Brain pericyte (primary cell): ENCODE results near the gene CHTOP.
"Not testable (repeated sequence)": the region's sequence is repeated elsewhere in the genome, so short reads cannot be mapped to it uniquely, and the experiment has no call there.

Source experiments
- DNase-seq: peaks from one replicate; pipeline ENCODE4 v3.0.0-alpha.2; 2012; ENCODE audit warnings: low read depth, low spot score

CHTOP gene

DNA sequence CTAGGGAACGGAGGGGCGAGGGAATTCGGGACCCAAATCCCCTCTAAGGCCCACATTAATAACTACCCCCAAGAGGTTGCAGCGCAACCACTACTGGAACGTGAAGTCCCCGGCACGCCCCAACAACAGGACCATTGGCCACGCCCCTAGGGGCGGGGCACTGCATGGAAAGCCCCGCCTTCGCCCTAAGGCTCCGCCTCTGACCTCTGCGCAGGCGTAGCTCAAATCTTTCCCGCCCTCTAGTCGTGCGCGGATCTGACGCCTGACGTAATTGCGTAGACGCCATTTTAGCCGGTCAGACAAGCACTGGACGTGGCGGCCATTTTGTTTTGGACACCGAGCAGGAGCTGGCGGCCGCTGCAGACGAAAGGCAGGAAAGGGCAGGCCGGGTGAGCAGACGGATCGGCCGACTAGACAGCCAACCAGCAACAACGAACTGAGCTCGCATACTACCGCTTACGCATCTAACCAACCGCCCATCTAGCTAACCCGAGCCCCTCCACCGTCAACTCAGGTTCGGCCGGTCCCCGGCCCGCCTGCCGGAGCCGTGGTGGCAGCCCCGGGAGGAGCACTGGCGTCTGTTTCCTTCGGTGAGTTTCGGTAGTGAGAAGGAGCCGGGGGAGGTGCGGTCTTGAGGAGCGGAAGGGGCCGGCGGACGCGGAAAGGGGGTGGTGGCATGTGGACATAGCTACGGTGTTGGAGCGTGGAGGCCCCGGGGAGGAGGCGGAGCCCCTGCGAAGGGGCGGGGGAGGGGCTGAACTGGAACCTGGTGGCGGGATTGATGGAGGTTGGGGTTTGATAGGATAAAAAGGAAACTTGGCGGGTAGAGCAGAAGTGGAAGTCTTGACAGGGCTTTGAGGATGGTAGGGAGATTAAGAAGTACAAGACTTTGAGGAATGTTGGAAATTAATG, at the start of gene CHTOP:
CHTOP (plus strand) TSS at position 313 of the 912 bp plus-strand sequence. CDS start 2,523 bp downstream, outside the sequence.
- DNase-seq = peak; percentile 90

- DNase-seq = no peak
Measured at GRCh38 chr1:153585006-153585405, 48.9 kb upstream of the CHTOP start.

- DNase-seq = no peak
Measured at GRCh38 chr1:153586347-153586746, 47.5 kb upstream of the CHTOP start.

DNA sequence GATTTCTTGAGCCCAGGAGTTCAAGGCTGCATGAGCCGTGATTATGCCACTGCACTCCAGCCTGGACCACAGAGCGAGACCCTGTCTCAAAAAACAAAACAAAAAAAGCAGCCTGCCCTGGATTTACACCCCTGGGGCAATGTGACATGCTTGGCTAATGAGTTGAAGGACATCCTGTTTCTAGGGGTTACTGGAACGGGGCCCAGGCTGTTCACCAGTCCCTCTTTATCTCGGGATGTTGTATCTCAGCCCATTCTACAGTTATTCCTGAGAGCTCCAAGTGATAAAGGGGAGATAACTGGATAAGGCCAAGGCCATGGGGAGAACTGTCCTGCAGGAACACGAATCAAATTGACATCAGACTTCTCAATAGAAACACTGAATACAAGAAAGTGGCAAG, 46.6 kb upstream of the CHTOP start:
- DNase-seq = no peak

GRCh38 chr1:153588033-153588432, 45.8 kb upstream of the CHTOP start:
- not testable (repeated sequence) for DNase-seq

DNA sequence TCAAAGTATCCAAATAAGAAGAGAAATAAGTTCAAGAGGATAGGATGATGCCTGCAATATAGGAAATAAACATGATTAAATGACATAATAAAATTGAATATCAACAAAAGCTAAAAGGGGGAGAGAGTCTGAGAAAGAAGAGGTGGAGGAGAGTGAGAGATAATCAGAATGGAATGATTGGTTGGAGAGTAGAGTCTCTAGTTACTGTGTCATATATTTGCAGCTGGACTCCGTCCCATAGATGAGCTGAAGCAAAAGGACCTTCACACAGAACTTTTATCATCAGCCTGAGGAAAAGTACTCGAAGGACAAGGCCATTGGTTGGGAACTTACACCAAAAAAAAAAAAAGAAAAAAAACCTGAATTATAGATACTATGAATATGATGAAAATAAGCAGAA, 45.4 kb upstream of the CHTOP start:
- DNase-seq = no peak

GRCh38 chr1:153592748-153593147, 41.1 kb upstream of the CHTOP start:
- DNase-seq = no peak

GRCh38 chr1:153597206-153597605, 36.7 kb upstream of the CHTOP start:
- no peak for DNase-seq

DNA sequence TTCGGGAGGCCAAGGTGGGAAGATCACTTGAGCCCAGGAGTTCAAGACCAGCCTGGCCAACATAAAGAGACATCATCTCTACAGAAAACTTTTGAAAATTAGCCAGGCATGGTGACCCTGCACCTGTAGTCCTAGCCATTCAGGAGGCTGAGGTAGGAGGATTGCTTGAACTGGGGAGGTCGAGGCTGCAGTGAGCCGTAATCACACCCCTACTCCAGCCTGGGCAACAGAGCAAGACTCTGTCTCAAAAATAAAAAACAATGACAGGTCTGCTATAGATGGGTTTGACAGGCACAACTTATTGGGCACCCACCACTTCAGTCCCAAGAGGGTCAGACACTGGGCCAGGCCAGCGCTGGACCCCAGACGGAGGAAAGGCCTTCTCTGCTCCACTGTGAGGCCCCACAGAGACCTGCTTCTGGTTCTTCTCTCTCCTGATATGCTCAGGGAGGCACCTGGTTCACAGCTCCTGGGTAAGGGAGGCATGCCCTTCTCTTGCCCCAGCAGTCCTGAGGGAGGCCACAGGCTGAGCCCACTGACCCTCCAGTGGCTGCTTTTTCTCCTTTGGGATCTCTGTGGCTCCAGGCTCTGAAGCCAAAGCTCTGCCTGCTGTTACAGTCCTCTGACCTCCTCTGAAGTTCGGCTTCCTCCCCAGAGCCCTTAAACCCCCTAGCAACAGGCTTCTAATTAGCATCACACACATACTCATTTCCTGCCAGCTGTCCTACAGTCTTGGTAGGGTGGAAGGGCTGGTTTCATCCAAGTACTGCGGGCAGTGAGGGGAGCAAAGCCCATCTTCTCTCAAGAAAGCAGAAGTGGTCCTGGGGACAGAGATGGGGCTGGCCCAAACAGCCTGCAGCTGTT, 35.3 kb upstream of the CHTOP start:
- DNase-seq = no peak

DNA sequence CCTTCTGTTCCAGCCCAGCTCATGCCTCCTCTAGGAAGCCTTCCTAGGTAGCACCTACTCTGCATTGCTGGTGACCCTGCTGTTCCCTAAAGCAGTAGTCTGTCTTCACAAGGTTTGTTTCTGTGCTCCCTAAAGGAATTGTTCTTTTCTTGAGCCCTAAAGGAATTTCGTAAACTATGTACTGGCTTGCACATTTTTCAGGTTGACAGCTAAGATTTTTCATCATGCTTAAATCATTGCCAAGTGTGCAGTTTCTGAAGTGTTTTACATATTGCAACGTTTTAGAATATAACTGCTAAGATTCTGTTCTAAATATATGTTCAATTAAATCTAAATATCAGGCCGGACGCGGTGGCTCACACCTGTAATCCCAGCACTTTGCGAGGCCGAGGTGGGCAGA, 34.0 kb upstream of the CHTOP start:
- no peak for DNase-seq

DNA sequence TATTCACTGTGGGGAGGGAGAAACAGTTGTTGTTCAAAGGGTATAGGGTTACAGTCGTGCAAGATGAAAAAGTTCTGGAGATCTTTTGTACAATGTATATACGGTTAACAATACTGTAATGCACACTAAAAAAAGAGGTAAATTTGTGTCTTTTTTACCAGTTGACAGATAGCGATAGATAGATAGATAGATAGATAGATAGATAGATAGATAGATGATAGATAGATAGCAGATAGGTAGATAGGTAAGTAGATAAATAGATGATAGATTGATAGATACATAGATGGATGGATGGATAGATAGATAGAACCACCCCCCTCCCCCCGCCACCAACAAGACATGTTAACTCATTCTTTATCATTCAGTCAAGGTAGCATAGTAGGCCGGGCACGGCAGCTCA, 31.1 kb upstream of the CHTOP start:
- DNase-seq = no peak

DNA sequence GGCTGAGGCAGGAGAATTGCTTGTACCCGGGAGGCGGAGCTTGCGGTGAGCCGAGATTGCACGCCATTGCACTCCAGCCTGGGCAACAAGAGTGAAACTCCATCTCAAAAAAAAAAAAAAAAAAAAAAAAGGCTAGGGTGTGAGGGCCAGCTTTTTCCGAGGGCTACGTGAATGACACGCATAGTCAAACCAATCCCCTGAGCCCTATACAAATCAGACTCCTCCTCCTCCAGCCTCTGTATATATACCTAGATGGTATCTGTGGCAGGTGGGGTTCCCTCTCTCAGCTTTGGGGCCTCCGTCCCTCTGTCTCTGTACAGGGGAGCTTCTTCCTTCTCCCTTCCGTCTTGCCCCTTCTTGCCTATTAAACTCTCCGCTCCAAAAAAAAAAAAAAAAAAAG, 27.7 kb upstream of the CHTOP start:
- DNase-seq = no peak

- no peak for DNase-seq
Measured at GRCh38 chr1:153607381-153607780, 26.5 kb upstream of the CHTOP start.

- no peak for DNase-seq
Measured at GRCh38 chr1:153608089-153608682, 25.7 kb upstream of the CHTOP start.

- DNase-seq = peak; percentile 58
Measured at GRCh38 chr1:153608742-153609584, 24.9 kb upstream of the CHTOP start.

- no peak for DNase-seq
Measured at GRCh38 chr1:153609585-153609907, 24.3 kb upstream of the CHTOP start.

GRCh38 chr1:153610334-153610733, 23.5 kb upstream of the CHTOP start:
- no peak for DNase-seq

DNA sequence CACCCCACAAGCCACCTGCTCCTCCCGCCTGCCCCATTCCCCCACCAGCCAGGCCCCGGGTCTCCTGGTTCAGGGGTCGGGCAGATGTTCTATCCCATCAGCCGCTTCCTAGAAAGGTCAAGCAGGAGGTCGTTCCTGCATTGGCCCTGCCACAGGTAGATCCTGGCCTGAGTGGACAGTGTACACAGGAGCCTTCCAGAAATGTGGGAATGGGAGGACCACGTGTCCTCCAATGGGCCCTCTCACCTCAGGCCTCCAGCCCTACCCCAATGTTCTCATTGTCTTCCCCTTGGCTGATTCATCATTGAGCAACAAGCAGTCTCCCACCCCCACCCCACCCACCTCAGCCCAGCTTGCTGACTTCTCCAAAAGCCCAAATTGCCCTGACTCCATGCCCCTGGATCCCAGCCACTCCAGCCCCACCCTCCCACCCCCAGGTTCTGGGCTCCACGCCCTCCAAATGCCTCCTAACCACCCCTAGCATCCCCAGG, 23.0 kb upstream of the CHTOP start:
- no peak for DNase-seq

GRCh38 chr1:153611356-153611755, 22.5 kb upstream of the CHTOP start:
- DNase-seq = no peak

DNA sequence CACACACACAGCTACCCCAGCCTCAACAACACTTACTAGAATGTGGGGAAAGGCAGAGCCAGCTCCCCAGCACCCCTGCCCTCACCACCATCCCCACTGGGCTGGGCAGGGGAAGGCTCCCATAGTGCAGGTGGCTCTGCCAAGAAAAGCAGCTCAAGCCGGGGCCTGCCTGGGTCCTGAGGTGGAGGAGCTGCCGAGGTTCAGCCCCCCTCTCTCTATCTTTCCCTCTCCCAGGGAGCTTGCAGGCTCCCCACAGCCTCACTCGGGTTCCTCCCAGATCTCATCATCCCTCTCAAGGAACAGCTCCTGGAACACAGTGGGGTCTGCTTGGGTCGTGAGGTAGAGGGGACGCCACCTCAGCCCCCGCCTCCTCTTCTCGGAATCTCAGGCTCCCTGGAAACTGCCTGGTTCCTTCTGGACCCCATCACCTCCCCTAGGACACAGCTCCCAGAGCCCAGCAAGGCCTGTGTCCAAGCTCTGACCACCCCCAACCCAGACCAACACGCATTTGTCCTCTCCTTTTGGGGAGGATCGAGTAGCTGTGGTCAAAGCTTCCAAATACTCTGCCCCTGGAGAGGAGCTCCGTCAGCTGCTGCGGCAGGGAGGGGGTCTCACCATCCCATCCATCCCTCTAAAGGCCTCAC, 21.6 kb upstream of the CHTOP start:
- no peak for DNase-seq
